ENCODE results near the gene ZNF260. TPM values are rescaled to one million over a fixed set of nuclear protein-coding genes. Genes with fewer than 3 reads are reported as not detected.
"Not testable (repeated sequence)": the region's sequence is repeated elsewhere in the genome, so short reads cannot be mapped to it uniquely, and the experiment has no call there.

ZNF260 gene
- total RNA-seq, 2 donors from 2014 or later, result 47.3 to 56.3 TPM

DNA sequence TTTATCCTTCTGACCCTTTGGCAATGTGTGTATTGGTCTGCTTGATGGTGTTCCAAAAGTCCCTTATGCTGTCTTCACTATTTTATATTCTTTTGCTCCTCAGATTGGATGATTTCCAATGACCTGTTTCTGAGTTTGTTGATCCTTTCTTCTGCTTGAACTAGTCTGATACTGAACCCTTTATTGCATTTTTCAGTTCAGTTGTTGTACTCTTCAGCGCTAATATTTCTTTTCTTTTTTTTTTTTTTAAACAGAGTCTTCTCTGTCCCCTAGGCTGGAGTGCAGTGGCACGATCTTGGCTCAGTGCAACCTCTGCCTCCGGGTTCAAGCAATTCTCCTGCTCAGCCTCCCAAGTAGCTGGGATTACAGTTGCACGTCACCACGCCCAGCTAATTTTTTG, 26.1 kb downstream of the ZNF260 start:
- H3K9me3 ChIP-seq (ENCODE audit: control insufficient read depth, low read length), result peaks cover 23% of the 10 kb centered on the region
- TF ChIP-seq, protein P1, sequence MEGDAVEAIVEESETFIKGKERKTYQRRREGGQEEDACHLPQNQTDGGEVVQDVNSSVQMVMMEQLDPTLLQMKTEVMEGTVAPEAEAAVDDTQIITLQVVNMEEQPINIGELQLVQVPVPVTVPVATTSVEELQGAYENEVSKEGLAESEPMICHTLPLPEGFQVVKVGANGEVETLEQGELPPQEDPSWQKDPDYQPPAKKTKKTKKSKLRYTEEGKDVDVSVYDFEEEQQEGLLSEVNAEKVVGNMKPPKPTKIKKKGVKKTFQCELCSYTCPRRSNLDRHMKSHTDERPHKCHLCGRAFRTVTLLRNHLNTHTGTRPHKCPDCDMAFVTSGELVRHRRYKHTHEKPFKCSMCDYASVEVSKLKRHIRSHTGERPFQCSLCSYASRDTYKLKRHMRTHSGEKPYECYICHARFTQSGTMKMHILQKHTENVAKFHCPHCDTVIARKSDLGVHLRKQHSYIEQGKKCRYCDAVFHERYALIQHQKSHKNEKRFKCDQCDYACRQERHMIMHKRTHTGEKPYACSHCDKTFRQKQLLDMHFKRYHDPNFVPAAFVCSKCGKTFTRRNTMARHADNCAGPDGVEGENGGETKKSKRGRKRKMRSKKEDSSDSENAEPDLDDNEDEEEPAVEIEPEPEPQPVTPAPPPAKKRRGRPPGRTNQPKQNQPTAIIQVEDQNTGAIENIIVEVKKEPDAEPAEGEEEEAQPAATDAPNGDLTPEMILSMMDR (conservative IDR thresholded peaks at IDR 0.05), result no peak
- H3K27ac Mint-ChIP-seq, result no peak overlapping the region
- H3K4me3 ChIP-seq (ENCODE audit: low read length), result no peak overlapping the region
- no peak for DNase-seq
- H3K27me3 ChIP-seq (ENCODE audit: control insufficient read depth, insufficient read depth, low read length, poor library complexity, severe bottlenecking), result no peaks in the 10 kb centered on the region
- no peaks in the 10 kb centered on the region for H3K36me3 ChIP-seq (ENCODE audit: control insufficient read depth, insufficient read depth, low read length)
- H3K4me1 ChIP-seq (ENCODE audit: control insufficient read depth, insufficient read depth, low read length), result no peaks in the 10 kb centered on the region
- no peak overlapping the region for H3K27ac ChIP-seq (ENCODE audit: low read depth, low read length)
- H3K9me3 Mint-ChIP-seq, result peaks cover 80% of the 10 kb centered on the region
- H3K36me3 Mint-ChIP-seq (ENCODE audit: low read depth), result peaks cover 6% of the 10 kb centered on the region
- no peak overlapping the region for H3K9ac ChIP-seq (ENCODE audit: extremely low read depth, low read length, poor library complexity, severe bottlenecking)
- 93% methylated on average over 5 of the region's 5 CpGs for WGBS, 2 experiments (ENCODE audit: insufficient coverage in 1 of 2, insufficient read length in 1 of 2)
- no peaks in the 10 kb centered on the region for H3K4me1 Mint-ChIP-seq
- H3K27me3 Mint-ChIP-seq (ENCODE audit: insufficient read depth), result peaks cover 2% of the 10 kb centered on the region
- no peak overlapping the region for H3K4me3 Mint-ChIP-seq

DNA sequence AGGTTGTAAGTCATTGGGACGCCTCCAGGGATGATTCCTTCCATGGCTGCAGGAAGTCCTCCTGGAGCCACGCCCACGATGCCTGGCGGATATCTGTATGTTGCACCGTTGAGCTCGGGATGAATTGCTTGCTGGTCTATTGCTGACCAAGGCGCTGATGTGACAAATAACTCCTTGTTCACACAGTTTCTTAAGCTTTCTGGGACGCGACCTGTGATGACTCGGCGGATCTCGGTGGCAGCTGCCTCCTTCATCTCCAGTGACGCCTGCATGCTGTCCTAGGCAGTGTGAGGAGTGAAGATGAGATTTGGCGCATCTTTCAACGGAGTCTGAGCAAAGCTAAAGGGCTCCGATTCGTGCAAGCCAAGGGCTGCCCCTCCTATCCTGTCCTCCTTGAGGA, 31.1 kb downstream of the ZNF260 start:
- Histone ChIP-seq H3K36me3 (ENCODE audit: control insufficient read depth, insufficient read depth, low read length) (no peaks in the 10 kb centered on the region), H3K27me3 (ENCODE audit: control insufficient read depth, insufficient read depth, low read length, poor library complexity, severe bottlenecking) (no peaks in the 10 kb centered on the region), H3K9ac (ENCODE audit: extremely low read depth, low read length, poor library complexity, severe bottlenecking) (no peak overlapping the region), H3K4me1 (ENCODE audit: control insufficient read depth, insufficient read depth, low read length) (no peaks in the 10 kb centered on the region), H3K4me3 (ENCODE audit: low read length) (no peak overlapping the region), H3K9me3 (ENCODE audit: control insufficient read depth, low read length) (peaks cover 18% of the 10 kb centered on the region), H3K27ac (ENCODE audit: low read depth, low read length) (no peak overlapping the region)
- no peak for DNase-seq
- Mint-ChIP-seq H3K4me1 (no peaks in the 10 kb centered on the region), H3K36me3 (ENCODE audit: low read depth) (no peaks in the 10 kb centered on the region), H3K27me3 (ENCODE audit: insufficient read depth) (no peaks in the 10 kb centered on the region), H3K27ac (no peak overlapping the region), H3K9me3 (peaks cover 55% of the 10 kb centered on the region), H3K4me3 (no peak overlapping the region)
- TF ChIP-seq, protein P1 (conservative IDR thresholded peaks at IDR 0.05), result no peak
- 91 to 93% methylated on average over 13 to 17 of the region's 17 CpGs for WGBS, 2 experiments (ENCODE audit: insufficient coverage in 1 of 2, insufficient read length in 1 of 2)

DNA sequence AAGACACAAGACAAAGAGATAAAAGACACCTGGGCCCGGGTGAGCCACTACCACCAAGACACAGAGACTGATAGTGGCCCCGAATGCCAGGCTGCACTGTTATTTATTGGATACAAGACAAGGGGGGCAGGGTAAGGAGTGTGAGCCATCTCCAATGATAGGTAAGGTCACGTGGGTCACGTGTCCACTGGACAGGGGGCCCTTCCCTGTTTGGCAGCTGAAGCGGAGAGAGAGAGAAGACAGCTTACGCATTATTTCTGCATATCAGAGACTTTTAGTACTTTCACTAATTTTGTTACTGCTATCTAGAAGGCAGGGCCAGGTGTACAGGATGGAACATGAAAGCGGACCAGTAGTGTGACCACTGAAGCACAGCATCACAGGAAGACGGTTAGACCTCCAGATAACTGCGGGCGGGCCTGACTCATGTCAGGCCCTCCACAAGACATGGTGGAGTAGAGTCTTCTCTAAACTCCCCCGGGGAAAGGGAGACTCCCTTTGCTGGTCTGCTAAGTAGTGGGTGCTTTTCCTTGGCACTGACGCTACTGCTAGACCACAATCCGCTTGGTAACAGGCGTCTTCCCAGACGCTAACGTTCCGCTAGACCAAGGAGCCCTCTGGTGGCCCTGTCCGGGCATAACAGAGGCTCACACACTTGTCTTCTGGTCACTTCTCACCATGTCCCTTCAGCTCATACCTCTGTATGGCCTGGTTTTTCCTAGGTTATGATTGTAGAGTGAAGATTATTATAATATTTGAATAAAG, 35.2 kb downstream of the ZNF260 start:
- not testable (repeated sequence) for H3K27ac Mint-ChIP-seq; H3K27me3 ChIP-seq (ENCODE audit: control insufficient read depth, insufficient read depth, low read length, poor library complexity, severe bottlenecking); H3K9ac ChIP-seq (ENCODE audit: extremely low read depth, low read length, poor library complexity, severe bottlenecking); H3K4me3 Mint-ChIP-seq; H3K4me1 ChIP-seq (ENCODE audit: control insufficient read depth, insufficient read depth, low read length); H3K27ac ChIP-seq (ENCODE audit: low read depth, low read length); H3K27me3 Mint-ChIP-seq (ENCODE audit: insufficient read depth); H3K36me3 ChIP-seq (ENCODE audit: control insufficient read depth, insufficient read depth, low read length); H3K4me1 Mint-ChIP-seq; H3K36me3 Mint-ChIP-seq (ENCODE audit: low read depth); H3K4me3 ChIP-seq (ENCODE audit: low read length)
- H3K9me3 ChIP-seq (ENCODE audit: control insufficient read depth, low read length), result peaks cover 16% of the 10 kb centered on the region
- DNase-seq, result peak; percentile 90
- H3K9me3 Mint-ChIP-seq, result peaks cover 44% of the 10 kb centered on the region
- TF ChIP-seq, protein P1 (conservative IDR thresholded peaks at IDR 0.05), result peak; percentile 85
- 69 to 81% methylated on average over 13 to 18 of the region's 18 CpGs for whole genome bisulfite sequencing, 2 experiments (ENCODE audit: insufficient coverage in 1 of 2, insufficient read length in 1 of 2)

DNA sequence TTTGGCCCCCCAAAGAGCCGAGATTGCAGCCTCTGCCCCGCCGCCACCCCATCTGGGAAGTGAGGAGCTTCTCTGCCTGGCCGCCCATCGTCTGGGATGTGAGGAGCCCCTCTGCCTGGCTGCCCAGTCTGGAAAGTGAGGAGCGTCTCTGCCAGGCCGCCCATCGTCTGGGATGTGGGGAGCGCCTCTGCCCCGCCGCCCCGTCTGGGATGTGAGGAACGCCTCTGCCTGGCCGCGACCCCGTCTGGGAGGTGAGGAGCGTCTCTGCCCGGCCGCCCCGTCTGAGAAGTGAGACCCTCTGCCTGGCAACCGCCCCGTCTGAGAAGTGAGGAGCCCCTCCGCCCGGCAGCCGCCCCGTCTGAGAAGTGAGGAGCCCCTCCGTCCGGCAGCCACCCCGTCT, 37.2 kb downstream of the ZNF260 start:
- H3K4me3 ChIP-seq (ENCODE audit: low read length); H3K9ac ChIP-seq (ENCODE audit: extremely low read depth, low read length, poor library complexity, severe bottlenecking); H3K27me3 Mint-ChIP-seq (ENCODE audit: insufficient read depth); H3K36me3 ChIP-seq (ENCODE audit: control insufficient read depth, insufficient read depth, low read length); DNase-seq; H3K27ac Mint-ChIP-seq; H3K4me3 Mint-ChIP-seq; H3K4me1 Mint-ChIP-seq; H3K27ac ChIP-seq (ENCODE audit: low read depth, low read length); H3K4me1 ChIP-seq (ENCODE audit: control insufficient read depth, insufficient read depth, low read length); H3K27me3 ChIP-seq (ENCODE audit: control insufficient read depth, insufficient read depth, low read length, poor library complexity, severe bottlenecking): not testable (repeated sequence)
- peaks cover 19% of the 10 kb centered on the region for H3K9me3 ChIP-seq (ENCODE audit: control insufficient read depth, low read length)
- Mint-ChIP-seq H3K36me3 (ENCODE audit: low read depth) (peaks cover 15% of the 10 kb centered on the region), H3K9me3 (peaks cover 34% of the 10 kb centered on the region)
- WGBS, 2 experiments (ENCODE audit: insufficient coverage in 1 of 2, insufficient read length in 1 of 2), result 96 to 100% methylated on average over 3 to 26 of the region's 29 CpGs

All from endodermal cell (in vitro differentiated cells).